HEK293 (cell line): Measurements from ENCODE around the gene GPR161.

ENCODE experiments used
- BCL6B ChIP-seq: fragments of 450-650 bp; formaldehyde crosslinking; IDR thresholded peaks from 2 replicates; pipeline ENCODE4 v1.5.1; 2017; ENCODE audit warnings: missing biosample characterization, missing genetic modification characterization
- HOXC10 ChIP-seq: sonication (generic); formaldehyde crosslinking; IDR thresholded peaks from 2 replicates; pipeline ENCODE4 v1.8.1; 2023; ENCODE audit warnings: mild to moderate bottlenecking, missing genetic modification reagents
- KLF7 ChIP-seq: fragments of 450-650 bp; formaldehyde crosslinking; IDR thresholded peaks from 2 replicates; pipeline ENCODE4 v1.5.1; 2016; ENCODE audit warnings: missing biosample characterization, missing genetic modification characterization, borderline replicate concordance
- PRDM10 ChIP-seq: fragments of 450-650 bp; formaldehyde crosslinking; IDR thresholded peaks from 2 replicates; pipeline ENCODE4 v1.5.1; 2016; ENCODE audit warnings: missing biosample characterization, missing genetic modification characterization
- REST ChIP-seq: fragments of 450-650 bp; formaldehyde crosslinking; IDR thresholded peaks from 2 replicates; pipeline ENCODE4 v1.5.1; 2016; ENCODE audit warnings: missing biosample characterization, missing genetic modification characterization
- SALL2 ChIP-seq: fragments of 450-650 bp; formaldehyde crosslinking; IDR thresholded peaks from 2 replicates; pipeline ENCODE4 v1.5.0; 2017; ENCODE audit warnings: missing biosample characterization, mild to moderate bottlenecking, missing genetic modification characterization, borderline replicate concordance
- YY2 ChIP-seq: fragments of 450-650 bp; formaldehyde crosslinking; IDR thresholded peaks from 2 replicates; pipeline ENCODE4 v1.5.1; 2016; ENCODE audit warnings: missing biosample characterization, missing genetic modification characterization
- ZBTB21 ChIP-seq: fragments of 450-650 bp; formaldehyde crosslinking; IDR thresholded peaks from 2 replicates; pipeline ENCODE4 v1.5.1; 2017; ENCODE audit warnings: missing biosample characterization, missing genetic modification characterization
- ZBTB7A ChIP-seq: fragments of 450-650 bp; formaldehyde crosslinking; IDR thresholded peaks from 2 replicates; pipeline ENCODE4 v1.5.1; 2016; ENCODE audit warnings: low read depth, missing biosample characterization, missing genetic modification characterization
- ZEB2 ChIP-seq: fragments of 450-650 bp; formaldehyde crosslinking; IDR thresholded peaks from 2 replicates; pipeline ENCODE4 v1.5.1; 2016; ENCODE audit warnings: missing biosample characterization, missing genetic modification characterization
- ZFP41 ChIP-seq: fragments of 450-650 bp; formaldehyde crosslinking; IDR thresholded peaks from 2 replicates; pipeline ENCODE4 v1.5.1; 2016; ENCODE audit warnings: missing biosample characterization, missing genetic modification characterization, borderline replicate concordance
- ZNF146 ChIP-seq: fragments of 450-650 bp; formaldehyde crosslinking; IDR thresholded peaks from 2 replicates; pipeline ENCODE4 v1.5.1; 2016; ENCODE audit warnings: missing biosample characterization, missing genetic modification characterization
- ZNF23 ChIP-seq: fragments of 450-650 bp; formaldehyde crosslinking; IDR thresholded peaks from 2 replicates; pipeline ENCODE4 v1.5.1; 2016; ENCODE audit warnings: missing biosample characterization, missing genetic modification characterization, borderline replicate concordance
- ZNF280D ChIP-seq: fragments of 450-650 bp; formaldehyde crosslinking; IDR thresholded peaks from 2 replicates; pipeline ENCODE4 v1.5.1; 2016; ENCODE audit warnings: missing biosample characterization, missing genetic modification characterization
- ZNF473 ChIP-seq: fragments of 450-650 bp; formaldehyde crosslinking; IDR thresholded peaks from 2 replicates; pipeline ENCODE4 v1.5.1; 2017; ENCODE audit warnings: missing biosample characterization, missing genetic modification characterization
- ZNF549 ChIP-seq: fragments of 450-650 bp; IDR thresholded peaks from 2 replicates; pipeline ENCODE4 v1.5.1; 2018; ENCODE audit warnings: missing biosample characterization, missing genetic modification characterization, mild to moderate bottlenecking, inconsistent platforms, moderate library complexity
- ZNF596 ChIP-seq: fragments of 450-650 bp; IDR thresholded peaks from 2 replicates; pipeline ENCODE4 v1.5.0; 2018; ENCODE audit warnings: missing biosample characterization, mild to moderate bottlenecking, missing genetic modification characterization, moderate library complexity
- ZNF664 ChIP-seq: fragments of 450-650 bp; formaldehyde crosslinking; IDR thresholded peaks from 2 replicates; pipeline ENCODE4 v1.5.1; 2016; ENCODE audit warnings: missing biosample characterization, missing genetic modification characterization
- ZNF692 ChIP-seq: fragments of 450-650 bp; formaldehyde crosslinking; IDR thresholded peaks from 2 replicates; pipeline ENCODE4 v1.5.1; 2016; ENCODE audit warnings: missing biosample characterization, missing genetic modification characterization
- ZNF791 ChIP-seq: fragments of 450-650 bp; formaldehyde crosslinking; IDR thresholded peaks from 2 replicates; pipeline ENCODE4 v1.5.1; 2016; ENCODE audit warnings: missing biosample characterization, missing genetic modification characterization
- ZSCAN23 ChIP-seq: fragments of 450-650 bp; formaldehyde crosslinking; IDR thresholded peaks from 2 replicates; pipeline ENCODE4 v1.5.1; 2016; ENCODE audit warnings: missing biosample characterization, missing genetic modification characterization
- ZXDB ChIP-seq: fragments of 450-650 bp; formaldehyde crosslinking; IDR thresholded peaks from 2 replicates; pipeline ENCODE4 v1.5.1; 2016; ENCODE audit warnings: missing biosample characterization, missing genetic modification characterization

Gene GPR161

DNA sequence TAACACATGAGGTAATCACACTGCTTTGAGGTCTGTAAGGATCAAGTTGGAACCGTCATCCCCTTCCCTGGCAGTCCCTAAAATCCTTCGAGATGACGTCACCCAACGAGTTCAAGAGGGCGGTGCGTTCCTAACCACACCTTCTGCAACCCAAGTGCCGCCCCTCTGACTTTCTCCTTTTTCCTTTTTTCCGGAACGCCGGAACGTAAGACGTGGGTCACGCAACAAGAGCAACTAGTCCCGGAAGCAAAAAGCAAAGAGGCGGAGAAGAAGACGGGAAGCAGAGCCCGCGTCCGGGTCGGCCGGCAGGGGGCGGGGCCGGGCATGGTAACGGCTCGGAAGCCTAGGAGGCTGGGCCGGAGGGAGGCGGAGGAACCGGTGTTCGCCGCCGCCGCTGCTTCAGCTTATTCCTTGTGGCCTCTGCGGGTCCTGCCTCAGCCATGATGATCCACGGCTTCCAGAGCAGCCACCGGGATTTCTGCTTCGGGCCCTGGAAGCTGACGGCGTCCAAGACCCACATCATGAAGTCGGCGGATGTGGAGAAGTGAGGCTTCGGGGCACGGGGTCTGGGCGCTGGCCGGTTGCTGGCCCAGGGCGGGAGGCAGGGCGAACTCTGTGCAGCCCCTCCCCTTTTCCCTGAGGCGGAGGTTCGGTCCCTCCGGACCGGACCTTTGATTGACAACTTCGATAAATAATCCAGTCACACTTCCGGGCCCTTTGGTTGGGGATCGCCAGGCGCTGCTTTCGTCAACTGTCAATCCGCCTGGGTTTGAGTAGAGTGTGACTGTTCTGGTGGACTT is 42.1 kb upstream of the GPR161 start, which contains the start of gene TIPRL (continued):
- TF ChIP-seq ZNF280D (0 out of 2 replicates have a peak, but pooled peaks have one; percentile 51), ZNF146 (peak; percentile 3; the same call in 1 of the 2 replicates), ZFP41 (tag by site-specific recombination) (no peak), ZNF23 (tag by site-specific recombination) (no peak), HOXC10 (no peak), REST (0 out of 2 replicates have a peak, but pooled peaks have one; percentile 10), BCL6B (tag by site-specific recombination) (no peak), ZNF549 (tag by site-specific recombination) (no peak), ZSCAN23 (tag by site-specific recombination) (peak; percentile 65; the same call in 1 of the 2 replicates), ZEB2 (tag by site-specific recombination) (peak; percentile 94), ZNF692 (tag by site-specific recombination) (peak; percentile 51; the same call in 1 of the 2 replicates), SALL2 (tag by site-specific recombination) (no peak), ZBTB7A (tag by site-specific recombination) (peak; percentile 16; the same call in 1 of the 2 replicates), ZNF664 (tag by site-specific recombination) (no peak), YY2 (tag by site-specific recombination) (no peak), ZNF791 (tag by site-specific recombination) (no peak), ZBTB21 (peak; percentile 99), KLF7 (peak; percentile 25; the same call in 1 of the 2 replicates), ZNF596 (no peak), ZXDB (peak; percentile 83), PRDM10 (tag by site-specific recombination) (peak; percentile 91), ZNF473 (tag by site-specific recombination) (no peak)
